Measurements from ENCODE around the gene DARS1.

DARS1 gene

GRCh38 chr2:136008205-136008865 lies 22.9 kb upstream of the DARS1 start:
- no peak for TF ChIP-seq ZNF274 (IDR thresholded peaks at IDR 0.05; ENCODE audit: low read depth, low read length)
- no peak overlapping the region for H3K4me3 ChIP-seq (ENCODE audit: low read length)

DNA sequence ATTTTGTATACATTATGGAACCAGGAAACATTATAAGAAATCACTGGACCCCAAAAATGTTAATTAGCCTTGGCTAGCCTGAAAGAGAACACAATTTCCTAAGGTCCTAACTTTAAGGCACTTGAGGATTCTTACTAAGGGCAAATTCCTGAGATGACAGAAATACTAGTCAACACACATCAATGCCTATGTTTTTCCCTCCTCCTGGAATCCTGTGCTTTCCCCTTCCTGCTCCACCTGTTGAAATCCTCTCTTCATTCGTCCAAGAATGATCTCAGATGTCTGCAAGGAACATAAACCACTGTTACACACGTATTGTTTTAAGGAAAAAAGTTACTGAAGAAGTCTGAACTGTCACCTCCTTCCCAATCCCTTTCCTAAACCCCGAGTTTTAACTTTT lies 21.2 kb upstream of the DARS1 start:
- no peak overlapping the region for H3K4me3 ChIP-seq (ENCODE audit: low read length)
- TF ChIP-seq ZNF274 (IDR thresholded peaks at IDR 0.05; ENCODE audit: low read depth, low read length), result no peak

- no peak overlapping the region for H3K4me3 ChIP-seq (ENCODE audit: low read length)
- TF ChIP-seq ZNF274 (IDR thresholded peaks at IDR 0.05; ENCODE audit: low read depth, low read length), result no peak
Measured at GRCh38 chr2:136005462-136006196, 20.2 kb upstream of the DARS1 start.

DNA sequence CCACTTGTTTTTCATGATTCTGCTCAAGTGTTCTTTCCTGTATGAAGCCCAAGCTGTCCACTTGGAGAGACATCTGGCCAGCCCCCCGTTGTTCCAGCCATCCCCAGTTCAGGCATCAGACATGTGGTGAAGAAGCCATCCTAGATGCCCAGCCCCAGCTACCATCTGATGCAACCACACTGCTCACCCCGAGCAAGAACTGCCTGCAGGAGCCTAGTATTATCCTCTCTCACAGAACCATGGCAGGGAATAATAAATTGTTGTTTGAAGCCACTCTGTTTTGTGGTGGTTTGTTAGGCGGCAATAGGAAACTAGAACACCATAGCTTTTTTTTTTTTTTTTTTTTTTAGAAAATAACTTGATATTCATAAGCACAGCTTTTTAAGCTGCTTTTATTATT lies 19.5 kb upstream of the DARS1 start:
- TF ChIP-seq ZNF274 (IDR thresholded peaks at IDR 0.05; ENCODE audit: low read depth, low read length), result no peak
- no peak overlapping the region for H3K4me3 ChIP-seq (ENCODE audit: low read length)

DNA sequence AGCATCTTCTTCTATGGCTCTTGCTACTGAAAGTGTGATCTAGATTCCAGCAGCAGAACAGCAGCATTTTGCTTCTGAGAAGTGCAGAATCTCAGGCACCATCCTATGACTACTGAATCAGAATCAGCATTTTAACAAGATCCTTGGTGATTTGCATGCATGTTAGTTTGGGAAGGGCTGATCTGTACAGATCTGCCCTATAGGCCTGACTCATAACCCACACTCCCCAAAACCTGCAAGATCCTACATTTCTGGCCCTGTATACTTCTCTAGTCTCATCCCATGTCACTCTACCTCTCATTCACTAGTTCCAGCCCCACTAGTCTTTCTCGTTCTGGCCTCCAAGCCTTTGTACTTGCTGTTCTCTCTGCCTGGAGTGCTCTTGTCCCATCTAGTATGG lies 15.7 kb upstream of the DARS1 start:
- no peak for TF ChIP-seq ZNF274 (IDR thresholded peaks at IDR 0.05; ENCODE audit: low read depth, low read length)

DNA sequence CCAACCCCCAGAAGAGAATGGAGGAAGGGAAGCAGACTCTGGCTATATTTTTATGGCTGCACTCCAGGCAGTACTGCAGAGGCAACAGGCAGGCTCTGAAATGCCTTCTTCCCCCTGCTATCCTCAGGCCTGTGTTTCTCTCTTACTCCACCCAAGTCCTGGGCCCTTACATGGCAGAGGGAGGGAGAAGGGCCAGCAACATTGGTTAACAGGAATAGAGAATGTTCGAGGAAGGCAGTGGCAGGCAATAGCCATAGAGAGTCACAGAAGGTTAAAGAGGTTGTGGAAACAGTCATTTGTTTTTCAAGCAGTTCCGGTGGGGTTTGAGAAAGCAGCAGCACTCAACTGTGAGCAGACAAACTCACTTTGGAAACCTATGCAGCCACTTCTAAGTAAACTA lies 15.1 kb upstream of the DARS1 start:
- no peak overlapping the region for H3K4me3 ChIP-seq (ENCODE audit: low read length)
- TF ChIP-seq ZNF274 (IDR thresholded peaks at IDR 0.05; ENCODE audit: low read depth, low read length), result no peak

More for the DNA sequence above, 15.7 kb upstream of the DARS1 start:
- no peak overlapping the region for H3K4me3 ChIP-seq (ENCODE audit: low read length)

GRCh38 chr2:135999899-136000298 lies 14.5 kb upstream of the DARS1 start:
- H3K4me3 ChIP-seq (ENCODE audit: low read length), result no peak overlapping the region
- TF ChIP-seq ZNF274 (IDR thresholded peaks at IDR 0.05; ENCODE audit: low read depth, low read length), result no peak

DNA sequence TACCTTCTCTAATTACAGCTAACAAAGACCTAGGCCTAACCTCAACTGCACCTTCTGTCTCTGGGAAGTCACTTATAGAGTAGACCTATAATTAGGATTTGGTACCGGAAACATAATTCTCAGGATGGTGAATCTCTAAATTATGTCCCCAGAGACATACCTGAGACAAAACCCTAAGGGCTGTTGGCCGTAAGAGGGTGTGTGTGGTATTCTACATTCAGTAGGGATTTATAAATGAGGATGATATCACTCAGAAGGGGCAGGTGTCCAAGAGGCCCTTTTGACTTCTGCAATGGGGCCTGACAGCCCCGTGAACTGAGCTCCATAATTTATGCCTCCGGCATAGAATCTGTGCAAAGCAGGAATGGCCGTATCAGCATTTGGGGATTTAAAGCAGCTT lies 13.5 kb upstream of the DARS1 start:
- H3K4me3 ChIP-seq (ENCODE audit: low read length), result no peak overlapping the region
- no peak for TF ChIP-seq ZNF274 (IDR thresholded peaks at IDR 0.05; ENCODE audit: low read depth, low read length)

DNA sequence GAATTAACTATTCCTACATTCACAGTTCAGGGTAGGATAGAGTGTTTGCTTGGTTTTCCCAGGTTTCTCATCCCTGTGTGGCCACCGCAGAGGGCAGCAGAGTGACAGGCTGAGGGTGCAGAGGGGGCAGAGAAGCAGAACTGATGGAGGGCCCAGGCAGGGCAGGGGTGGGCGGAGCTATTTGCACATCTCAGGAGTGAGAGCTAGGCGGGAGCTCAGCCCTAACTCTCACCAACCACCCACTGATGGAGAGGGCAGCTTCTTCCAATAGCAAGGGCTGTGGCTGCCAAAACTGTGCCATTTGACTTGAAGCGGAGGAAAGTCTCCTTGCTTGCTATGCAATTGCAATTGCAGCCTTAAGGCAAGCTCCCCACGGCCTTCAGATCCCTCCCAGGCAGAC lies 12.0 kb upstream of the DARS1 start:
- no peak overlapping the region for H3K4me3 ChIP-seq (ENCODE audit: low read length)
- TF ChIP-seq ZNF274 (IDR thresholded peaks at IDR 0.05; ENCODE audit: low read depth, low read length), result no peak

GRCh38 chr2:135996304-135996703 lies 10.9 kb upstream of the DARS1 start:
- TF ChIP-seq ZNF274 (IDR thresholded peaks at IDR 0.05; ENCODE audit: low read depth, low read length), result no peak
- H3K4me3 ChIP-seq (ENCODE audit: low read length), result no peak overlapping the region

DNA sequence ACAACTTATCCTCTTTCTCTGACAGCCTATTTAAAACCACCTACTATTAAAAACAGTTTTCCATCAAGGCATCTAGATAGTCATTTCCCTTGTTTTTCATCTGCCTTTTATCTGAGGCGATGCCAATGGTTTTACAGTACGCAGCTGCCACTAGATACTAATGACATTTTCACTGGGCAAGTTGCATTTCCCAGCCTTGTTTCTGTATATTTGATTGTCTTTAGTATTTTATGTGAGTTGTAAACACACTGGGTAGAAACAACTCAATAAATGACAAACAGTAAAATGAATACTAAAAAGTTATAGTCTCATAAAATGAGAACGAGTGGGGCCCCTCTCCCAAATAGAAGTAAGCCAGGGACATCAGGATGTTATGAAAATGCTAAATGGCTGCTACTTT lies 8.9 kb upstream of the DARS1 start:
- no peak overlapping the region for H3K4me3 ChIP-seq (ENCODE audit: low read length)
- no peak for TF ChIP-seq ZNF274 (IDR thresholded peaks at IDR 0.05; ENCODE audit: low read depth, low read length)

DNA sequence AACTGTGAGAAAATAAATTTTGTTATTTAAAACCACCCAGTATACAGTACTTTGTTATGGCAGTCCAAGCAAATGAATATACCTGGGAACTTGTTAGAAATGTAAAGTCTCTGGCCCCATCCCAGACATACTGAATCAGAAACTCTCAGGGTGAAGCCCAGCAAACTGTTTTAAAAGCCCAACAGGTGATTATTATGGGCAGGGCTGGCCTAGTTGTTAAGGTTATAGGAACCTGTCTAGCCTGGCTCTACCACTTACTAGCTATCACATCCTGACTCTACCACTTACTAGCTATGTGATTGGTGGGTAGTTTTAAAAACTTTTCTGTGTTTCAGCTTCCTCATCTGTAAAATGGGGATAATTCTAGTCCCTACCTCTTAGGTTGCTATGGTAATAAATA lies 8.0 kb upstream of the DARS1 start:
- no peak for TF ChIP-seq ZNF274 (IDR thresholded peaks at IDR 0.05; ENCODE audit: low read depth, low read length)
- no peak overlapping the region for H3K4me3 ChIP-seq (ENCODE audit: low read length)

GRCh38 chr2:135991861-135992260 lies 6.4 kb upstream of the DARS1 start:
- TF ChIP-seq ZNF274 (IDR thresholded peaks at IDR 0.05; ENCODE audit: low read depth, low read length), result no peak
- no peak overlapping the region for H3K4me3 ChIP-seq (ENCODE audit: low read length)

DNA sequence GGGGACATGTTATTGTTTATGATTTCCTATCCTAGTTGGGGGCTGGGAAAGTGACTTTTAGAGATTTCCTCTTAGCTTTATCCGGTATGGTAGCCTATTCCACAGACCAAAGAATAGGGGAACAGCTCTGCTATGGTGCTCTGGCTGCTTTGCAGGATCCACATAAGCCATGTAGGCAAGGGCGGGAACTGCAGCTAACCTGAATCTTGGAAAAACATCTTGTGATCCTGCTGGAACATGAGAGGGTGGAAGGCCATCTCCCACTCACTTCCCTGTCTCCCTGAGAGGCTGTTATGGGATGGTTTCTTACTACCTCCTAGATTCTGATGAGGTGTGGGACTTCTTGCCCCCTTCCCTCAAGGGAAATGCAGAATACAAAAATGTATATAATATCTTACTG lies 2.0 kb upstream of the DARS1 start:
- H3K4me3 ChIP-seq (ENCODE audit: low read length), result no peak overlapping the region
- TF ChIP-seq ZNF274 (IDR thresholded peaks at IDR 0.05; ENCODE audit: low read depth, low read length), result no peak

DNA sequence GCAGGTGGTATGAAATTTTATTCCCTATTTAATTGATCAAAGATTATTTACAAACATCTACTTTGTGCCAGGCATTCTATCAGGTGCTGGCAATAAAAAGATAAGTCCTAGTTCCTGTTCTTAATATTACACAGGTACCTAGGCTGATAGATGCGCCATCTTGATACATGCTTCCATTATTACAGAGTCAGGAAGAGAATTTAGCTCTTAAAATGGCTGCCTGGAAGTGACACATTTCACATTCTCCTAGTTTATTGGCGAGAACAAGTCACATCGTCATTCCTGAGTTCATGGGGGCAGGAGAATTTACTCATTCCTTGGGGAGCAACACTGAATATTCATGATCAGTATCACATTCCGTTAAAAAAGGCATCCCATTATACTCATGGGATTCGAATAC lies 1.1 kb upstream of the DARS1 start:
- peak overlapping the region; percentile 89; the same call in 1 of the 2 replicates for H3K4me3 ChIP-seq (ENCODE audit: low read length)
- TF ChIP-seq ZNF274 (IDR thresholded peaks at IDR 0.05; ENCODE audit: low read depth, low read length), result no peak

Data from GM08714 (cell line).